A549 (cell line): ENCODE data around the gene HIF1A.

Experiments
- ATOH8 ChIP-seq: fragments of 250-450 bp; sonication (Bioruptor Pico); IDR thresholded peaks from 2 replicates; pipeline ENCODE4 v1.5.0; 2020; ENCODE audit warnings: low read depth, mild to moderate bottlenecking, moderate library complexity
- CBX8 ChIP-seq: fragments of 200-600 bp; sonication (generic); IDR thresholded peaks from 2 replicates; pipeline ENCODE4 v1.6.1; 2016
- CEBPB ChIP-seq, 2 experiments: fragments of >200 bp in 1 of 2; sonication (Bioruptor Twin) in 1 of 2; formaldehyde crosslinking in 1 of 2; IDR thresholded peaks; 2 replicates each; pipeline ENCODE4 v1.6.1; 2012 to 2016
- CHD4 ChIP-seq: fragments of 200-600 bp; sonication (generic); IDR thresholded peaks from 2 replicates; pipeline ENCODE4 v1.6.1; 2016; ENCODE audit warnings: antibody characterized with exemption, mild to moderate bottlenecking, borderline replicate concordance
- CTCF ChIP-seq: fragments of >200 bp; sonication (Bioruptor Twin); formaldehyde crosslinking; IDR thresholded peaks from 3 replicates; pipeline ENCODE4 v1.5.1; 2016
- PBX3 ChIP-seq: IDR thresholded peaks from 2 replicates; pipeline ENCODE4 v1.6.1; 2012
- POLR2A ChIP-seq: IDR thresholded peaks from 2 replicates; pipeline ENCODE4 v1.6.1; 2012; ENCODE audit warnings: mild to moderate bottlenecking, low read length
- RNF2 ChIP-seq: fragments of 200-600 bp; sonication (generic); IDR thresholded peaks from 2 replicates; pipeline ENCODE4 v1.6.1; 2016; ENCODE audit warnings: low read depth, mild to moderate bottlenecking, antibody characterized with exemption, moderate library complexity, borderline replicate concordance
- ZFP36 ChIP-seq: fragments of 450-650 bp; IDR thresholded peaks from 2 replicates; pipeline ENCODE4 v1.6.1; 2014; ENCODE audit warnings: borderline replicate concordance; ENCODE audit not compliant: partially characterized antibody
- TF ChIP-seq, protein P1 (sequence below): IDR thresholded peaks from 2 replicates; pipeline ENCODE4 v1.6.1; 2012

GRCh38 chr14:61705017-61705416, 9.7 kb downstream of the HIF1A start:
- TF ChIP-seq RNF2: no peak
- TF ChIP-seq POLR2A: no peak
- TF ChIP-seq ZFP36: no peak
- TF ChIP-seq CTCF: no peak
- no peak for TF ChIP-seq PBX3
- TF ChIP-seq CBX8: no peak
- TF ChIP-seq, protein P1, sequence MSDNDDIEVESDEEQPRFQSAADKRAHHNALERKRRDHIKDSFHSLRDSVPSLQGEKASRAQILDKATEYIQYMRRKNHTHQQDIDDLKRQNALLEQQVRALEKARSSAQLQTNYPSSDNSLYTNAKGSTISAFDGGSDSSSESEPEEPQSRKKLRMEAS: no peak
- TF ChIP-seq ATOH8: no peak
- no peak for TF ChIP-seq CEBPB (IDR thresholded peaks at IDR 0.05)
- TF ChIP-seq CHD4: no peak
